GM18519 (cell line): ENCODE results near the gene CHD6.

Experiments
- ATAC-seq: cut with Tn5 transposase; IDR thresholded peaks from one replicate; pipeline ENCODE4 v1.9.1; 2021; ENCODE audit warnings: mild to moderate bottlenecking, moderate library complexity; ENCODE audit not compliant: unreplicated experiment, low FRiP score

CHD6 gene

DNA sequence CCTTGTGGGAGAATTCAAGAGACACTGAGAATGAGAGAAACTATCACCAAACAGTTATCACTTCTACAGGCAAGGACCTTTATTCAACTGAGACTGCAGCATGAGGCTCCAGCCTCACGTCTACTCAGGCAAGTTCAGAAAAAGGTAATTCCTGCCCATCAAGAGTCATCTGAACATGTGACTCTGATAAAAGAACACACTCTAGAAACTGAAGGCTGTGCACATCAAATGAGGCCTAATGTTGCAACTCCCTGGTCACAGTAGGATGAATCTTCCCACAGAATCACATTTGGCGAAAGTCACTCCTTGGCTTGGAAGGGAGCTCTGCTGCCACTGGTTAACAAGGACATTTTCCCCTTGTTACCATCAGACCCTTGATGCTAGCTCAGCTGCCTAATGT, 180.3 kb downstream of the CHD6 start:
- no peak for ATAC-seq

DNA sequence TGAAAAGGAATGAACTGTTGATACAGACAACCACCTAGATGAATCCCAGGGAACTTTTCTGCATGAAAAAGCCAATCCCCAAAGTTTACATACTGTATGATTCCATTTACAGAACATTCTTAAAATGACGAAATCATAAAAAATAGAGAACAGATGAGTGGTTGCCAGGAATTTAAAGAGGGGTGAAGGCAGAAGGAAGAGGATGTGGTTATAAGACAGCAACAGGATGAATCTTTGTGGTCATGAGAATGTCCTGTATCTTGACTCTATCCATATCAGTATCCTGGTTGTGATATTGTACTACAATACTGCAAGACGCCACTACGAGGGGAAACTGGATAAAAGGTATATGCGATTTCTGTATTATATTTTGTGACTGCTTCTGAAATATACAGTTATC, 181.5 kb downstream of the CHD6 start:
- no peak for ATAC-seq

GRCh38 chr20:41433203-41433602, 185.0 kb downstream of the CHD6 start:
- ATAC-seq: no peak

GRCh38 chr20:41432746-41433145, 185.4 kb downstream of the CHD6 start:
- ATAC-seq: no peak

DNA sequence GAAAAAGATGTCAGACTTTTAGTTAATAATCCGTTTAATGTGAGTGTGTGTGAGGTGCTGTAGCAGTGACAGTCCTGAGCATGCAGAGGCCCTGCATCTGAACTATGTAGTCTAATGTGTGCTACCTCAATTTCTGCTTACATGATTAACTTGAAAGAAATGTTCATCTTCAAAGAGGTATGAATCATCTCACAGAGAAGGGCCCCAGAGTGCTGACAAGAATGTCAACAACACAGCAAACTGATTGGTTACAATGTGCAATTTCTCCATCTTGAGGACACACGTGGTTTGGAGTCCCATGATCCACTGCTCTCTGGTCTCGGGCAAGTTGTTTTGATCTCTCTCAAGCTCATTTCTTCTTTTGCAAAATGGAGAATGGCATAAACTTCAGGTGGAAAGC, 189.9 kb downstream of the CHD6 start:
- no peak for ATAC-seq

GRCh38 chr20:41427833-41428232, 190.3 kb downstream of the CHD6 start:
- no peak for ATAC-seq

DNA sequence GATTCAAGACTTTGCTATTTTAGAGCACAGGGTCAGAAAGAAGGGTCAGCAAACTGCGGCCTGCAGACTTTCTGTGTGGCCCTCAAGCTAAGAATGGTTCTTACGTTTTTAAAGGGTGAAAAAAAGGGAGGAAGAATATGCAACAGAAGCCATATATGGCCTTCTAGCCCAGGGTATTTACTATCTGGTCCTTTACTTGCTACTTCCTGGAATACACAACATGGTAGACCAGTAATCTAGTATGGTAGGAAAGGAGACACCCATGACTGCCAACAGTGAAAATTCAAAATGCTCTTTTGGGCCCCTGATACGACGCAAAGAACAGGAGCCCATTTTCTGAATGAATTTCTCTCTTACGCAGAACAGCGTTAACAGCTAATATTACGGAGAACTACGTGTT, 191.2 kb downstream of the CHD6 start:
- ATAC-seq: no peak

DNA sequence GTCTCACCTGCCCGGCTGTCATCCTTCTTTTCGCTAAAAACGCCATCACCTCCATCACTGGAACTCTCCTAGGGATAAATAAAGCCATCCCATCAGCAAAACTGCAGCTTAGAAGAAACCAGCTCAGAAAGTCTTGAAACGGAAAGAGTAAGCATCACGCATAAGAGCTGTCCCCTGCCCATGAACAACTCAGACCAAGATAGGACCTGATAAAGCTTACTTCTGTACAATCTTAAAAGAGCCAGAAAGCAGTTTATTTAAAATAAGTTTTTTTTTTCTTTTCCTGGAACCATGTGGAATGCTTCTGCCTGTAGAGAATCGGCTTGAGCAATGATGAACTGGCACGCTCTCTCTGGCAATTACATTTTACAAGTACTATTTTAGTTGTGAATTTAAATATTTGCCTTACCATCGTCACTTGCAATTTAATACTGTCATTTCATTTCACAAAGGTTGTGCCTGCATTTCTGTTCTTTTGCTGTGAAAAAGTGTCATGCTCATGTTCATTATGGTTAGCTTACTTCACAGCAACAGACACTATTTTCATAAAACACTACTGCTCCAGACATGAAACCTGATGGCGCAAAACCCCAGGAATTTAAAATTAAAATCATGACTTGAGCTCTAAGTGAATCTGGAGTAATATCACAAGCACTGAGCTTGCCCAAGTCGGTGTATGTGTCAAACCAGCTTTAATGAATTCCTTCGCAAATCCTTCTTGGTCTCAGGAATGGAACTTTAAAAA, 191.9 kb downstream of the CHD6 start:
- ATAC-seq: no peak

GRCh38 chr20:41425180-41425884, 192.8 kb downstream of the CHD6 start:
- ATAC-seq: no peak

- no peak for ATAC-seq
These were observed 193.6 kb downstream of the CHD6 start for GRCh38 chr20:41424546-41424945.

- ATAC-seq: no peak
These were observed 194.2 kb downstream of the CHD6 start for GRCh38 chr20:41424011-41424410.

- ATAC-seq: no peak
These were observed 195.2 kb downstream of the CHD6 start for GRCh38 chr20:41422953-41423352.

- ATAC-seq: no peak
These were observed 199.4 kb downstream of the CHD6 start for GRCh38 chr20:41418739-41419293.

GRCh38 chr20:41418031-41418430, 200.1 kb downstream of the CHD6 start:
- ATAC-seq: no peak

DNA sequence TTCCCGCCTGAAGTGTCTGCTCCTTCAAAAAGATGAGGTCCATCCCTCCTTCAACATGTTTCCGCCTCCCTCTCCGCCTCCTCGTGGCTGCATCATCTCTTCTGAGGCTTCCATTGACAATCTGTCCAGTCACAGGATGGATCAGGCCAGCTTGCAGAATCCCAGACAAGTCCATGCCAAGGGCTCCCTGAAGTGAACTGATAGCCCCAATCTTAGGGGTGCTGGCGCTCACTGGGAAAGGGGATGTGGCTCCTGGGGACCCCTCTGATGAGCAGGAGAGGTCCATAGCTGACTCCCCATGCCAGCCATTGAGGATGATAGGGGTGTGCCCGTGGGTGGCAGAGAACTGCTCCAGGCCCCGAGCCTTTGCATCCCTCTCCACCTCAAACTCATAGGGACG, 203.0 kb downstream of the CHD6 start:
- ATAC-seq: no peak

GRCh38 chr20:41413169-41413568, 205.0 kb downstream of the CHD6 start:
- no peak for ATAC-seq

DNA sequence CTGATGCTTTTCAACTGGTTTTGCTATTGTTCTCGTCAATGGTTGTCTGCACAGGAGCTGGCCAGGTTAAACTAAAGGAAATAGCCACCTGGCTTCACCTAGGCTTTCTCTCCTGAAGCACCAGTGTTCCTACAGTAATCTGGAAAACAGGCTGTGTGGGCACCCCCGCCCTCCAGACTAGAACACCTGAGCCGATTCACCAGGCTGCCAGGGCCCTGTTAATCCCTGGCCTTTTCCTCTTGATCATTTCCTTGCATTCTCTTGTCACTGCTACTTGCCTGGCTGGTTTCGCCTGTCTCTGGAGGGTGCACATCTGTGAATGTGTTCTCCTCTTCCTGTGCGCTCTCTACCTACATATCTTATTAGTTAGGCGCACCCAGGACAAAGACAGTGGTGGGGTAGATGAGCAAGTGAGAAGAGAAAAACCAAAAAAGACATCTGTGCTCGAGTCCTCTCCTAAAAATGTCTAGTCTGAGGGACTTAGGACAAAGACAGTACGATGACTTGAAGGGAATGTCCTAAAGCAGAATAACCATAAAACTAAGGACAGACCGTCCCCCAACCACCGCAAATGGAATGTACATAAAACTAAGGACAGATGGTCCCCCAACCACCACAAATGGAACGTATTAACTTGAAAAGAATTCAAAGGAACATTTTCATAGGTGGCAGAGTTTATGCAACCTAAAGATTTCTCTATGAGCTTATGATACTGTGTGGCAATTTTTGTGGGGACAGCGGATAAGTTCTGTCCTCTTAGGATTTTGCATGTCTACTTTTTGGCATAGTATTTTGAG, 205.7 kb downstream of the CHD6 start:
- no peak for ATAC-seq

DNA sequence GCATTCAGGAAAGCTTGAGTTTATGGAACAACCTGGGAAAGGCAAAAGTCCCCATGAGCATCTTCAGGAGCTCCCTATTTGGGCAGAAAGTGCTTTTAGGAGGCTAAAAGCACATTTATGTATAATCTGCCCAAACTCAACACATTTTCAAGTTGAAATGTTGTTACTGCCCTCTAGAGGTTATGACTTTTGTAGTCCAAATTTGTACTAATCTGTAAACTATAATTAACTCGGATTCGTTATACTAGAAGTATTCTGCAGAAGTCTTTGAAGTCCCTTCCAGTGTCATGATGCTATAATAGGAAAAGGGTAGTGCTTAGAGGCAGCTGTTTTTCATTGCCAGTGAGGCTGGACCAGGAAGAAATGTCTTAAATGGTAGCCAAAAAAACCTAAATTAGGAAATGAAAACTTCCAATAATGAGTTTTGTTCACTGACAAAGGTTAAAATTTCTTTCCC, 206.8 kb downstream of the CHD6 start:
- ATAC-seq: no peak

- no peak for ATAC-seq
These were observed 209.2 kb downstream of the CHD6 start for GRCh38 chr20:41408986-41409385.

DNA sequence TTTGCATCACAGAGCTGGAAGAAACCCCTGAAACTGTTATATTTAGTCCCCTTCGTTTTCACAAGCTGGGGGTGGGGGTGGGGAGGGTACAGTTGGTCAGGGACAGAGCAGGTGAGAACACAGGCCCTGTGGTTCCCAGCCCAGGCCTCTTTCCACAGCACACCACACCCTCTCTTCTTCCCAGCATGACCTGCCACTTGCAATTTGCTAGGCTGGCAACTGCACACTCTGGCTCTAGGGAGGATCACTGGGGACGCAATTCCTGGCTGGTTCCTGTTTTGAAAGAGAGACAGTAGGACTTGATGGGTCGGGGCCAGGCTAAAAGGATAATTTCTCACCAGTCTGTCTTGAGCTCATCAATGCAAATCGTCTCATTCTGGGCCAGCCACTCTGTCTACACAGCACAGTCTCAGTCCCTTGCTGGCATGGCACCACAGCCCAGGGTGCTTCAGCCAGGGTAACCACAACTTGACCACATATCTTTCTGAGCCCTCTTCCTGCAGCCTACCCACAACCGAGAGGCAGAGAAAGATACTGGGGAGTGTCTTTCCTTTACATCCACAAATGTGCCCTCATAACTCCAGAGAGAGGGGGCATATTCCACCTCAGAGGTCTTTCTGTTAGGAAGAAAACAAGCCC, 209.9 kb downstream of the CHD6 start:
- no peak for ATAC-seq

DNA sequence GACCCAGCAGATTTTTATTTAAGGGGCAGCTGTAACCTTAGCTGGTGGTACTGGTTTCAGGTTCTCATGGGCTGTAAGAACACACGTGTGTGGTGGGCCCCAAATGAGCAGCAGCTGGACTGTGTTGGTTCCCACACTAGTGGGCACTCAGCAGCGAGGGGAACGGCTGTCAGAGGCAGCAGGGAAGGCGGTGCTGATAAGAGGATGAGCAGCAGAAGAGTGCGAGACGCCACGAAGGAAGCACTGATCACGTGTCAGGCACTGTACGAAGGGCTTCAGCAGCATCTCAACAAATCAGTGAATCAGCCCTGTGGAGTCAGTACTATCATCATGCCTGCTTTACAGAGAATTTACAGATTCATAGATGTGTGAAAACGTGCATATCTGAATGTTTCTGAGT, 210.6 kb downstream of the CHD6 start:
- no peak for ATAC-seq
